Measurements from ENCODE around the gene OVCH2.

The OVCH2 gene

GRCh38 chr11:7656704-7657103 is 49.6 kb downstream of the OVCH2 start:
- H3K27ac Mint-ChIP-seq = no peak overlapping the region
- H3K4me1 Mint-ChIP-seq = no peaks in the 10 kb centered on the region
- H3K27me3 Mint-ChIP-seq = no peaks in the 10 kb centered on the region
- peaks cover 7% of the 10 kb centered on the region for H3K36me3 Mint-ChIP-seq
- no peaks in the 10 kb centered on the region for H3K9me3 Mint-ChIP-seq
- no peak overlapping the region for H3K4me3 Mint-ChIP-seq

- no peak overlapping the region for H3K27ac Mint-ChIP-seq
- peaks cover 7% of the 10 kb centered on the region for H3K36me3 Mint-ChIP-seq
- no peaks in the 10 kb centered on the region for H3K9me3 Mint-ChIP-seq
- no peaks in the 10 kb centered on the region for H3K4me1 Mint-ChIP-seq
- H3K27me3 Mint-ChIP-seq = no peaks in the 10 kb centered on the region
- H3K4me3 Mint-ChIP-seq = no peak overlapping the region
Measured at GRCh38 chr11:7655253-7656217, 50.7 kb downstream of the OVCH2 start.

- Mint-ChIP-seq H3K4me1 (no peaks in the 10 kb centered on the region), H3K27ac (no peak overlapping the region), H3K9me3 (no peaks in the 10 kb centered on the region), H3K27me3 (no peaks in the 10 kb centered on the region), H3K4me3 (no peak overlapping the region), H3K36me3 (peaks cover 8% of the 10 kb centered on the region)
Measured at GRCh38 chr11:7654195-7654705, 52.0 kb downstream of the OVCH2 start.

GRCh38 chr11:7651700-7652099 is 54.6 kb downstream of the OVCH2 start:
- Mint-ChIP-seq H3K27ac (no peak overlapping the region), H3K36me3 (peaks cover 4% of the 10 kb centered on the region), H3K27me3 (no peaks in the 10 kb centered on the region), H3K4me1 (no peaks in the 10 kb centered on the region), H3K4me3 (no peak overlapping the region), H3K9me3 (no peaks in the 10 kb centered on the region)

- Mint-ChIP-seq H3K27ac (no peak overlapping the region), H3K4me3 (no peak overlapping the region), H3K9me3 (no peaks in the 10 kb centered on the region), H3K27me3 (no peaks in the 10 kb centered on the region), H3K36me3 (peaks cover 4% of the 10 kb centered on the region), H3K4me1 (no peaks in the 10 kb centered on the region)
Measured at GRCh38 chr11:7651140-7651551, 55.1 kb downstream of the OVCH2 start.

- Mint-ChIP-seq H3K27ac (no peak overlapping the region), H3K4me3 (no peak overlapping the region), H3K27me3 (no peaks in the 10 kb centered on the region), H3K4me1 (no peaks in the 10 kb centered on the region), H3K9me3 (no peaks in the 10 kb centered on the region), H3K36me3 (peaks cover 5% of the 10 kb centered on the region)
Measured at GRCh38 chr11:7648264-7648663, 58.0 kb downstream of the OVCH2 start.

- H3K4me3 Mint-ChIP-seq = no peak overlapping the region
- no peak overlapping the region for H3K27ac Mint-ChIP-seq
- H3K9me3 Mint-ChIP-seq = no peaks in the 10 kb centered on the region
- no peaks in the 10 kb centered on the region for H3K4me1 Mint-ChIP-seq
- no peaks in the 10 kb centered on the region for H3K27me3 Mint-ChIP-seq
- peaks cover 4% of the 10 kb centered on the region for H3K36me3 Mint-ChIP-seq
Measured at GRCh38 chr11:7646866-7647265, 59.4 kb downstream of the OVCH2 start.

GRCh38 chr11:7645206-7645605 is 61.1 kb downstream of the OVCH2 start:
- Mint-ChIP-seq H3K36me3 (peaks cover 5% of the 10 kb centered on the region), H3K9me3 (no peaks in the 10 kb centered on the region), H3K4me3 (no peak overlapping the region), H3K27ac (no peak overlapping the region), H3K4me1 (no peaks in the 10 kb centered on the region), H3K27me3 (no peaks in the 10 kb centered on the region)

- Mint-ChIP-seq H3K36me3 (peaks cover 6% of the 10 kb centered on the region), H3K9me3 (no peaks in the 10 kb centered on the region), H3K27me3 (no peaks in the 10 kb centered on the region), H3K27ac (no peak overlapping the region), H3K4me3 (no peak overlapping the region), H3K4me1 (no peaks in the 10 kb centered on the region)
Measured at GRCh38 chr11:7643314-7643713, 63.0 kb downstream of the OVCH2 start.

- H3K36me3 Mint-ChIP-seq = peaks cover 6% of the 10 kb centered on the region
- H3K27ac Mint-ChIP-seq = no peak overlapping the region
- no peaks in the 10 kb centered on the region for H3K4me1 Mint-ChIP-seq
- no peaks in the 10 kb centered on the region for H3K9me3 Mint-ChIP-seq
- no peak overlapping the region for H3K4me3 Mint-ChIP-seq
- no peaks in the 10 kb centered on the region for H3K27me3 Mint-ChIP-seq
Measured at GRCh38 chr11:7642747-7643146, 63.5 kb downstream of the OVCH2 start.

GRCh38 chr11:7640816-7641215 is 65.5 kb downstream of the OVCH2 start:
- H3K27me3 Mint-ChIP-seq = no peaks in the 10 kb centered on the region
- H3K27ac Mint-ChIP-seq = no peak overlapping the region
- no peaks in the 10 kb centered on the region for H3K9me3 Mint-ChIP-seq
- peaks cover 10% of the 10 kb centered on the region for H3K36me3 Mint-ChIP-seq
- H3K4me3 Mint-ChIP-seq = no peak overlapping the region
- H3K4me1 Mint-ChIP-seq = no peaks in the 10 kb centered on the region

GRCh38 chr11:7639643-7640025 is 66.6 kb downstream of the OVCH2 start:
- no peak overlapping the region for H3K4me3 Mint-ChIP-seq
- H3K36me3 Mint-ChIP-seq = peaks cover 12% of the 10 kb centered on the region
- H3K27me3 Mint-ChIP-seq = no peaks in the 10 kb centered on the region
- no peaks in the 10 kb centered on the region for H3K4me1 Mint-ChIP-seq
- H3K9me3 Mint-ChIP-seq = no peaks in the 10 kb centered on the region
- H3K27ac Mint-ChIP-seq = no peak overlapping the region
